Gastrocnemius medialis (tissue), 4 donors: ENCODE measurements around the gene BCR. TPM values are rescaled to one million over a fixed set of nuclear protein-coding genes. Genes with fewer than 3 reads are reported as not detected.

Source experiments
- ATAC-seq, 2 donors: fragments of 150-250 bp; one replicate each; pipeline ENCODE4 v1.9.1; 2016
- DNase-seq, 2 donors: peaks; one replicate each; pipeline ENCODE4 v3.0.0-alpha.2; 2019
- H3K27ac ChIP-seq, 4 donors: fragments of 200-600 bp; sonication (generic); 1 replicate in 1 of 4; 2 replicates in 3 of 4; pipeline ENCODE4 v1.5.1; 2016 to 2018; ENCODE audit warnings: mild to moderate bottlenecking in 2 of 4, moderate library complexity in 1 of 4
- H3K27me3 ChIP-seq, 3 donors: fragments of 200-600 bp; sonication (generic) in 2 of 3; 1 replicate in 1 of 3; 2 replicates in 2 of 3; pipeline versions ENCODE4 v1.5.1 to v1.6.0; 2016 to 2019; ENCODE audit warnings: mild to moderate bottlenecking in 1 of 3, moderate library complexity in 1 of 3
- H3K36me3 ChIP-seq, 2 donors: fragments of 200-600 bp; sonication (generic) in 1 of 2; one replicate each; pipeline ENCODE4 v1.5.1; 2017 to 2018
- H3K4me1 ChIP-seq, 2 donors: fragments of 200-600 bp; sonication (generic) in 1 of 2; one replicate each; pipeline ENCODE4 v1.5.1; 2016 to 2017; ENCODE audit warnings: mild to moderate bottlenecking in 2 of 2
- H3K4me3 ChIP-seq, 4 donors: fragments of 200-600 bp; sonication (generic) in 3 of 4; 1 replicate in 1 of 4; 2 replicates in 3 of 4; pipeline ENCODE4 v1.5.1; 2016 to 2019; ENCODE audit warnings: mild to moderate bottlenecking in 2 of 4
- H3K9me3 ChIP-seq, 3 donors: fragments of 200-600 bp; sonication (generic) in 2 of 3; 1 replicate in 1 of 3; 2 replicates in 2 of 3; pipeline ENCODE4 v1.5.1; 2016 to 2019
- CTCF ChIP-seq, 5 experiments: fragments of 450-650 bp in 3 of 5; fragments of 200-600 bp in 2 of 5; sonication (generic) in 2 of 5; IDR thresholded peaks in 4 of 5; conservative IDR thresholded peaks in 1 of 5; 1 replicate in 4 of 5; 2 replicates in 1 of 5; pipeline ENCODE4 v1.5.1; 2016 to 2019; ENCODE audit warnings: antibody characterized with exemption in 5 of 5, mild to moderate bottlenecking in 3 of 5, moderate library complexity in 3 of 5
- POLR2A ChIP-seq, 2 donors: fragments of 450-650 bp; IDR thresholded peaks; one replicate each; pipeline ENCODE4 v1.6.1; 2017; ENCODE audit warnings: antibody characterized with exemption in 2 of 2, mild to moderate bottlenecking in 2 of 2, moderate library complexity in 2 of 2
- in situ Hi-C, 4 donors: fragments of 200-750 bp; cut with MboI; loops; one replicate each; pipeline versions ENCODE4 v1.15.0 to v1.8.0; 2017; ENCODE audit warnings: low sequenced_read_pairs in 4 of 4
- intact Hi-C: fragments of 100-400 bp; cut with DNase I; formaldehyde crosslinking; loops from one replicate; pipeline ENCODE4 v1.15.1; 2023; ENCODE audit warnings: low total_unique reads
- total RNA-seq, 4 donors: library from RNA; depleted of rRNA; stranded (reverse); fragments of >200 nt; gene quantifications; one replicate each; pipeline versions ENCODE4 v1.1.0 to v1.2.3, GENCODE V29; 2016

Gene BCR
- total RNA-seq, 4 donors from 2014 or later: 10.3 to 13.0 (median 12.4) TPM

GRCh38 chr22:23230348-23231068 is 50.2 kb downstream of the BCR start:
- H3K4me1 ChIP-seq: peaks cover 0 to 18% of the 10 kb centered on the region in 2 donors
- DNase-seq (no peak), ATAC-seq (no peak)
- no peak for TF ChIP-seq CTCF (IDR thresholded peaks at IDR 0.05 in 4 of 5, conservative IDR thresholded peaks at IDR 0.05 in 1 of 5)
- H3K9me3 ChIP-seq: peaks cover 0 to 9% (median 6%) of the 10 kb centered on the region in 3 donors
- no peak overlapping the region for H3K4me3 ChIP-seq
- peaks cover 2 to 24% (median 14%) of the 10 kb centered on the region in 3 donors for H3K27me3 ChIP-seq
- H3K27ac ChIP-seq: no peak overlapping the region
- intact Hi-C loops: no loop called here
- in situ Hi-C loops: no loop called here
- H3K36me3 ChIP-seq: no peaks in the 10 kb centered on the region

GRCh38 chr22:23231471-23232093 is 51.3 kb downstream of the BCR start:
- peaks cover 8 to 17% of the 10 kb centered on the region in 2 donors for H3K4me1 ChIP-seq
- TF ChIP-seq CTCF (IDR thresholded peaks at IDR 0.05 in 4 of 5, conservative IDR thresholded peaks at IDR 0.05 in 1 of 5): no peak
- no peak for TF ChIP-seq POLR2A (IDR thresholded peaks at IDR 0.05)
- intact Hi-C loops: no loop called here
- peaks cover 2 to 24% (median 14%) of the 10 kb centered on the region in 3 donors for H3K27me3 ChIP-seq
- no peak for DNase-seq
- no peaks in the 10 kb centered on the region for H3K36me3 ChIP-seq
- in situ Hi-C loops: no loop called here
- H3K27ac ChIP-seq: no peak overlapping the region
- H3K4me3 ChIP-seq: no peak overlapping the region
- H3K9me3 ChIP-seq: peaks cover 0 to 9% (median 6%) of the 10 kb centered on the region in 3 donors
- no peak for ATAC-seq

DNA sequence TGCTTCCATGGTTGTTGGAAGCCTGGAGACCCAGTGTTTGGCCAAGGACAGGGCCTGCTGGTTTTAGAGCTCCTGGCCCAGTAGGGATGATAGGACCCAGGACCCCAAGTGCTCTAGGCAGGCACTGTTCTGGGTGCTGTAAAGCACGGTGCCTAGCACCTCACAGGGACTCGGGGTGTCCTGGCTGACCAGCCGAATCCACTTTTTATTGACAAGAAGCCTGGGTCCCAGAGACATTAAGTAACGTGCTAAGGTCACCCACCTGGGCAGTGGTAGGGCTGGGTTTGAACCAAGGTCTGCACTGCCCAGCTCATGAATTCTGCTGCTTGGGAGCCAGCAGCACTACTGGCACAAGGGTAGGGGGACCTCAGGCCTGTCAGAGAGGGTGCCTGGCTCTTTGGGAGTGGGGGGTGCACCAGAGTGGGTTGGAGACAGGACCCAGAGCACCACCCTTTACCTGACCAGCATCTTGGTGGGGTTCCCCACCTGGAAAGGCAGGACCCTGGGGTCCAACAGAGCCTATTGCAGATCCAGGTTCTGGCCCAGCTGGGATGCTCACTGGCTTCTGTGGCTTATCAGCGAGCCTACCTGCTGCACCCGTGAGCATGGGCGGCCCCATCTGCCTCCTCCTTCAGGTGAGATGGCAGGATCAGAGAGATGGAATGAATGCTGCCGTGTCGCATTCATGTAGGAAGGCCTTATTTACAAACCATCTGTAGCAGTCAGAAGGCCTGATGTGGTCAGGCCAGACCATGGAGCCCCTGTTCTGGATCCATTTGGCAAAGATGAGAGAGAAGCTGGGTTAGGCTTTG is 52.0 kb downstream of the BCR start:
- H3K4me1 ChIP-seq: peaks cover 15 to 17% of the 10 kb centered on the region in 2 donors
- TF ChIP-seq CTCF (IDR thresholded peaks at IDR 0.05 in 4 of 5, conservative IDR thresholded peaks at IDR 0.05 in 1 of 5): no peak
- TF ChIP-seq POLR2A (IDR thresholded peaks at IDR 0.05): no peak
- no peak overlapping the region for H3K4me3 ChIP-seq
- no peak overlapping the region for H3K27ac ChIP-seq
- no peaks in the 10 kb centered on the region for H3K36me3 ChIP-seq
- H3K27me3 ChIP-seq: peaks cover 2 to 24% (median 14%) of the 10 kb centered on the region in 3 donors
- in situ Hi-C loops: no loop called here
- DNase-seq (no peak), ATAC-seq (no peak)
- intact Hi-C loops: no loop called here
- H3K9me3 ChIP-seq: peaks cover 0 to 9% (median 6%) of the 10 kb centered on the region in 3 donors

DNA sequence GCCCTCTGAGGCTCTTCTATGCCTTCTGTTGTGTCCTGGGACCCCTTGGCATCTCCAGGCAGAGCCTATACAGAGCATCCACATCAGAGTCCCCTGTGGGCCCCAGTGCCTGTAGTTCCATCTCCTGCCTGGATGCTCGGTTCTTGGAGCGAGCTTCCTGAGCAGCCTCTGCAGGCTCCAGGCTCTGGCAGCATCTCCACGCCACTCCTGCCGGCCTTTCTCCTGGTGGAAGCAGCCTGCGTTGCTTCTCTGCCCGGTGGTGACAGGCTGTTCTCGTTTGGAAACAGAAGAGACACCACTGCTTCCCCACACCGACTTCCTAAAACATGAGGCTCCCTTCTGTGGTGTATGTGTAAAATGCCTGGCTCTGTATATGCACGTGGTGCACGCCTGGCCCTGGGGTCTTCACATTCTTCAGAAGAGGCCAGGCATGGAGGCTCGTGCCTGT is 52.8 kb downstream of the BCR start:
- peaks cover 0 to 9% (median 6%) of the 10 kb centered on the region in 3 donors for H3K9me3 ChIP-seq
- no peak overlapping the region for H3K4me3 ChIP-seq
- peaks cover 2 to 24% (median 14%) of the 10 kb centered on the region in 3 donors for H3K27me3 ChIP-seq
- ATAC-seq (no peak), DNase-seq (no peak)
- no peaks in the 10 kb centered on the region for H3K36me3 ChIP-seq
- in situ Hi-C loops (no loop called here), intact Hi-C loops (no loop called here)
- H3K4me1 ChIP-seq: peaks cover 22 to 23% of the 10 kb centered on the region in 2 donors
- TF ChIP-seq CTCF (IDR thresholded peaks at IDR 0.05 in 4 of 5, conservative IDR thresholded peaks at IDR 0.05 in 1 of 5): no peak
- no peak for TF ChIP-seq POLR2A (IDR thresholded peaks at IDR 0.05)
- H3K27ac ChIP-seq: no peak overlapping the region
